ENCODE data around the gene MEG3. TPM values are rescaled to one million over a fixed set of nuclear protein-coding genes. Genes with fewer than 3 reads are reported as not detected.

The MEG3 gene
- total and polyA plus RNA-seq, 2 of the 4 experiments (the other 2 are of a cell fraction), result 31.5 to 556 TPM

DNA sequence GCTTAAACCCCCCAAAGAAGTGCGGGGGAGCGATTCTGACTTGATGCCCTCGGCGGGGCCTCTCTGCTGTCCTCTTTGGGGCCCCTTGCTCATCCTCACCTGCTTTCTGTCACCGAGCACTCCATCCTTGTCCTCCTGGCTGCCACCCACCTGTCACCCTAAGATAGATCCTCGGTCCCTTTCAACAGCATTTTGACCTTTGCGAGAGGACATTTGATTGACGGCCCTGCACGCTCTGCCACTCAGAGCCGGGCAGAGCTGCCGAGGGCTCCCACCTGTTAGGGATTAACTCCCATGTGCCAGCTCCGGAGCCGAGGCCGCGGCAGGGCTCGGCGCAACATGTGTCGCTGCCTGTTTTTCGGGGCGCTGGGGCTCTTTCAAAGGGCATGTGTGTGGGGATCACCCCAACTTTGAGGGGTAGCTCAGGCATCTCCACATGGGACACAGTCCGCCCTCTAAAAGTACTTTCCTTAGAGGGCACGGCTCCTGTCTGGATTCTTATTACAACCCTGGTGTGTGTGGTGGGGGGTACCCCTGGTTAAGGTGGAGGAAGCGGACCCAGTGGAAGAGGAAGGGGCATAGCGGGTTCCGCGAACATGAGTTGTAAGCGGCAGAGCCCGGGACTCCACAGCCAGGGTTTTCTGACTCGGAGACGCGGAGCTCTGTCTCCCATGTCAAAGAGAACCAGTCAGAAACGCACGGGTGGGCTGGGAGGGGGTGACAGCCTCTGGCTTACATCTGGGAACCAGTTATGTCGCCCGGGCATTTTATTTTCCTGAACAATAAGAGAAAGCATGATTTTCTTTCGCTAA is 811 bp upstream of the MEG3 start:
- ChIA-PET POLR2A (ENCODE audit: unreplicated experiment) (interaction anchor here (0.6 to 1.0 kb wide), 2 partner anchors 9 to 17 kb away, joined by 3 read pairs; no protein-coding TSS in a partner anchor), CTCF (interaction anchor here (0.6 kb wide), 1 partner anchor 47 kb away, joined by 3 read pairs; no protein-coding TSS in a partner anchor)
- H3K4me2 ChIP-seq (ENCODE audit: low read depth, low read length), result peak overlapping the region; percentile 84

More for the DNA sequence above, 811 bp upstream of the MEG3 start:
- H4K5ac ChIP-seq (ENCODE audit: low read depth, low read length), result peak overlapping the region; percentile 0; the same call in 1 of the 2 replicates
- peak overlapping the region; percentile 62 for H2AK5ac ChIP-seq (ENCODE audit: low read depth, low read length)
- BruUV-seq (replicated peaks), result no TSS peak
- H3K56ac ChIP-seq (ENCODE audit: extremely low read depth, insufficient read depth, low read length), result peak overlapping the region; percentile 48; the same call in 1 of the 2 replicates
- H3K79me1 ChIP-seq (ENCODE audit: low read depth in 1 of 2, low read length in 2 of 2), result peaks cover 0 to 24% of the 10 kb centered on the region in 2 experiments; a peak in 2 of 4 replicates
- H3K4me3 ChIP-seq (ENCODE audit: insufficient read depth, low read depth, low read length), result peak overlapping the region; percentile 81
- ATAC-seq (ENCODE audit: low read depth), result no peak
- H2BK20ac ChIP-seq (ENCODE audit: low read depth, low read length), result peak overlapping the region; percentile 9; the same call in 1 of the 2 replicates
- in situ Hi-C loops (cut with MboI; ENCODE audit: low sequenced_read_pairs), result loop anchor here (5.0 kb wide), 1 partner anchor 163 kb away; no protein-coding TSS in a partner anchor
- no peak overlapping the region; the same call in 1 of the 2 replicates for H3K14ac ChIP-seq (replicated peaks; ENCODE audit: low read depth, low read length)
- no peak overlapping the region; the same call in 2 of the 3 replicates for H2BK15ac ChIP-seq (ENCODE audit: low read depth, low read length)
- peak overlapping the region; percentile 56; the same call in 1 of the 2 replicates for H2BK120ac ChIP-seq (ENCODE audit: low read depth, low read length)
- dilution Hi-C loops (cut with HindIII; ENCODE audit: low sequenced_read_pairs, unreplicated experiment), result no loop called here
- TF ChIP-seq FOS (IDR thresholded peaks at IDR 0.05; ENCODE audit: low read depth, low read length) (no peak), RCOR1 (IDR thresholded peaks at IDR 0.05; ENCODE audit: insufficient replicate concordance, low read length) (no peak), MAZ (IDR thresholded peaks at IDR 0.05; ENCODE audit: borderline replicate concordance, low read depth, low read length) (no peak), NFE2L2 (IDR thresholded peaks at IDR 0.05; ENCODE audit: low read depth, low read length) (no peak), POLR2A (IDR thresholded peaks at IDR 0.05; ENCODE audit: low read depth, low read length) (no peak)
- TF ChIP-seq, protein P1, sequence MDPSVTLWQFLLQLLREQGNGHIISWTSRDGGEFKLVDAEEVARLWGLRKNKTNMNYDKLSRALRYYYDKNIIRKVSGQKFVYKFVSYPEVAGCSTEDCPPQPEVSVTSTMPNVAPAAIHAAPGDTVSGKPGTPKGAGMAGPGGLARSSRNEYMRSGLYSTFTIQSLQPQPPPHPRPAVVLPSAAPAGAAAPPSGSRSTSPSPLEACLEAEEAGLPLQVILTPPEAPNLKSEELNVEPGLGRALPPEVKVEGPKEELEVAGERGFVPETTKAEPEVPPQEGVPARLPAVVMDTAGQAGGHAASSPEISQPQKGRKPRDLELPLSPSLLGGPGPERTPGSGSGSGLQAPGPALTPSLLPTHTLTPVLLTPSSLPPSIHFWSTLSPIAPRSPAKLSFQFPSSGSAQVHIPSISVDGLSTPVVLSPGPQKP (IDR thresholded peaks at IDR 0.05; ENCODE audit: borderline replicate concordance, low read depth, low read length), result no peak
- TF ChIP-seq, protein P2, sequence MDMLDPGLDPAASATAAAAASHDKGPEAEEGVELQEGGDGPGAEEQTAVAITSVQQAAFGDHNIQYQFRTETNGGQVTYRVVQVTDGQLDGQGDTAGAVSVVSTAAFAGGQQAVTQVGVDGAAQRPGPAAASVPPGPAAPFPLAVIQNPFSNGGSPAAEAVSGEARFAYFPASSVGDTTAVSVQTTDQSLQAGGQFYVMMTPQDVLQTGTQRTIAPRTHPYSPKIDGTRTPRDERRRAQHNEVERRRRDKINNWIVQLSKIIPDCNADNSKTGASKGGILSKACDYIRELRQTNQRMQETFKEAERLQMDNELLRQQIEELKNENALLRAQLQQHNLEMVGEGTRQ (IDR thresholded peaks at IDR 0.05; ENCODE audit: low read depth, low read length), result no peak
- H3K4me1 ChIP-seq (ENCODE audit: control insufficient read depth, insufficient read depth, low read length), result peaks cover 6% of the 10 kb centered on the region; the same call in 1 of the 2 replicates
- peak overlapping the region; percentile 80 for H4K91ac ChIP-seq (ENCODE audit: insufficient read depth, low read depth, low read length)
- no peak overlapping the region for H3K18ac ChIP-seq (ENCODE audit: low read depth, low read length)
- H3K27ac ChIP-seq (ENCODE audit: insufficient read depth, low read length), result peak overlapping the region; percentile 93
- H3K23ac ChIP-seq (ENCODE audit: low read depth, low read length), result peak overlapping the region; percentile 0; the same call in 1 of the 2 replicates
- peak overlapping the region; percentile 63 to 90; a peak in 3 of 4 replicates for H4K8ac ChIP-seq (ENCODE audit: low read depth in 2 of 2, low read length in 2 of 2)
- no peaks in the 10 kb centered on the region for H3K9me1 ChIP-seq (ENCODE audit: insufficient read depth, low read length)
- peak overlapping the region; percentile 67 for H2AFZ ChIP-seq (replicated peaks; ENCODE audit: low read length, poor library complexity)
- H2BK5ac ChIP-seq (ENCODE audit: low read depth, low read length, poor library complexity, severe bottlenecking), result no peak overlapping the region
- H2AK9ac ChIP-seq (replicated peaks; ENCODE audit: low read depth, low read length, poor library complexity), result peak overlapping the region; percentile 82
- no peak for DNase-seq
- H3K27me3 ChIP-seq (ENCODE audit: control insufficient read depth, insufficient read depth, low read length), result no peaks in the 10 kb centered on the region; the same call in 1 of the 2 replicates
- peak overlapping the region; percentile 90 for H3K9ac ChIP-seq (ENCODE audit: low read depth, low read length)
- peaks cover 14% of the 10 kb centered on the region for H3K36me3 ChIP-seq (ENCODE audit: control insufficient read depth, insufficient read depth, low read length)
- no peaks in the 10 kb centered on the region for H3K9me3 ChIP-seq (ENCODE audit: control insufficient read depth, insufficient read depth, low read length)
- 76% methylated on average over 17 of the region's 36 CpGs; no CpG with 5 or more reads in 1 of the 2 experiments for WGBS, 2 experiments (ENCODE audit: extremely low coverage in 2 of 2, insufficient read length in 1 of 2)
- H4K20me1 ChIP-seq (ENCODE audit: insufficient read depth, low read length), result peaks cover 30% of the 10 kb centered on the region
- intact Hi-C loops (cut with micrococcal nuclease), result loop anchor here (5.0 to 10.0 kb wide), 3 partner anchors 78 to 293 kb away; no protein-coding TSS in a partner anchor
- peak overlapping the region; percentile 90 for H3K4ac ChIP-seq (ENCODE audit: low read depth, low read length)
